Mesothelial cell of epicardium (in vitro differentiated cells): Measurements from ENCODE around the gene IGSF5. TPM values are rescaled to one million over a fixed set of nuclear protein-coding genes. Genes with fewer than 3 reads are reported as not detected.

Experiments used
- DNase-seq, 2 experiments: peaks; one replicate each; pipeline ENCODE4 v3.0.0; 2021; ENCODE audit warnings: low spot score in 2 of 2; ENCODE audit not compliant: unreplicated experiment in 2 of 2
- H3K27ac Mint-ChIP-seq: 2 replicates; pipeline ENCODE4 v1.8.0; 2021; ENCODE audit warnings: mixed read lengths
- H3K27me3 Mint-ChIP-seq: 2 replicates; pipeline ENCODE4 v1.8.0; 2021; ENCODE audit warnings: low read depth, mixed read lengths
- H3K36me3 Mint-ChIP-seq: 2 replicates; pipeline ENCODE4 v1.8.0; 2021; ENCODE audit warnings: mixed read lengths
- H3K4me1 Mint-ChIP-seq: 2 replicates; pipeline ENCODE4 v1.8.0; 2021; ENCODE audit warnings: mixed read lengths
- H3K4me3 Mint-ChIP-seq: 2 replicates; pipeline ENCODE4 v1.8.0; 2021; ENCODE audit warnings: mild to moderate bottlenecking, moderate library complexity, mixed read lengths
- H3K9me3 Mint-ChIP-seq: 2 replicates; pipeline ENCODE4 v1.8.0; 2021; ENCODE audit warnings: mixed read lengths
- total RNA-seq: library from RNA; stranded (reverse); gene quantifications from 3 replicates; pipeline ENCODE4 v1.2.1, GENCODE V29; 2021
- TF ChIP-seq, protein P1 (sequence below): fragments of 200-600 bp; sonication (generic); IDR thresholded peaks from one replicate; pipeline ENCODE4 v1.5.0; 2021; ENCODE audit warnings: antibody characterized with exemption; ENCODE audit not compliant: unreplicated experiment

IGSF5 gene
- total RNA-seq, 1 donor from 2014 or later = 2.2 TPM

- H3K4me3 Mint-ChIP-seq = no peak overlapping the region
- no peaks in the 10 kb centered on the region for H3K27me3 Mint-ChIP-seq
- DNase-seq = no peak
- H3K27ac Mint-ChIP-seq = no peak overlapping the region
- H3K36me3 Mint-ChIP-seq = peaks cover 2% of the 10 kb centered on the region
- no peaks in the 10 kb centered on the region for H3K9me3 Mint-ChIP-seq
- TF ChIP-seq, protein P1, sequence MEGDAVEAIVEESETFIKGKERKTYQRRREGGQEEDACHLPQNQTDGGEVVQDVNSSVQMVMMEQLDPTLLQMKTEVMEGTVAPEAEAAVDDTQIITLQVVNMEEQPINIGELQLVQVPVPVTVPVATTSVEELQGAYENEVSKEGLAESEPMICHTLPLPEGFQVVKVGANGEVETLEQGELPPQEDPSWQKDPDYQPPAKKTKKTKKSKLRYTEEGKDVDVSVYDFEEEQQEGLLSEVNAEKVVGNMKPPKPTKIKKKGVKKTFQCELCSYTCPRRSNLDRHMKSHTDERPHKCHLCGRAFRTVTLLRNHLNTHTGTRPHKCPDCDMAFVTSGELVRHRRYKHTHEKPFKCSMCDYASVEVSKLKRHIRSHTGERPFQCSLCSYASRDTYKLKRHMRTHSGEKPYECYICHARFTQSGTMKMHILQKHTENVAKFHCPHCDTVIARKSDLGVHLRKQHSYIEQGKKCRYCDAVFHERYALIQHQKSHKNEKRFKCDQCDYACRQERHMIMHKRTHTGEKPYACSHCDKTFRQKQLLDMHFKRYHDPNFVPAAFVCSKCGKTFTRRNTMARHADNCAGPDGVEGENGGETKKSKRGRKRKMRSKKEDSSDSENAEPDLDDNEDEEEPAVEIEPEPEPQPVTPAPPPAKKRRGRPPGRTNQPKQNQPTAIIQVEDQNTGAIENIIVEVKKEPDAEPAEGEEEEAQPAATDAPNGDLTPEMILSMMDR = no peak
- peaks cover 20% of the 10 kb centered on the region for H3K4me1 Mint-ChIP-seq
Measured at GRCh38 chr21:39842741-39843459, 97.9 kb downstream of the IGSF5 start.

DNA sequence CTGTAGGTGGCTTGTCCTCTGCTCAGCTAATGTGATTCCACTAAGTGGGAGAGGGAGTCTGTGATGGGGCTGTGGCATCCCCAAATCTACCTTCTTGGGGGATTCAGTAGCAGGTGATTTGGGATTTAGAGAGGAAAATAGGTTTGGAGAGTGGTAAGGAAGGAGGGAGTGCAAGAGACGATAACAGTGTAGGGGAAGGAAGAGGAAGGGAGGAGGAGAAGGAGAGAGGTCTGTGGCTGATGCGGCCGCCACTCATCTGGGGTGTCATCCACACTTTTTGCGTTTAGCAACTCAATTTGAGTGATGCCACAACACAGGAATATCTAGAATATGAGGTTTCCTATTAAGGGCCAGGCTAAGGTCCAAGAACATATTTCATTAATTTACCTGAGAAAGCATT, 98.5 kb downstream of the IGSF5 start:
- Mint-ChIP-seq H3K4me1 (peaks cover 26% of the 10 kb centered on the region), H3K36me3 (peaks cover 2% of the 10 kb centered on the region), H3K27me3 (no peaks in the 10 kb centered on the region), H3K27ac (no peak overlapping the region), H3K9me3 (no peaks in the 10 kb centered on the region), H3K4me3 (no peak overlapping the region)
- TF ChIP-seq, protein P1 = no peak
- no peak for DNase-seq

DNA sequence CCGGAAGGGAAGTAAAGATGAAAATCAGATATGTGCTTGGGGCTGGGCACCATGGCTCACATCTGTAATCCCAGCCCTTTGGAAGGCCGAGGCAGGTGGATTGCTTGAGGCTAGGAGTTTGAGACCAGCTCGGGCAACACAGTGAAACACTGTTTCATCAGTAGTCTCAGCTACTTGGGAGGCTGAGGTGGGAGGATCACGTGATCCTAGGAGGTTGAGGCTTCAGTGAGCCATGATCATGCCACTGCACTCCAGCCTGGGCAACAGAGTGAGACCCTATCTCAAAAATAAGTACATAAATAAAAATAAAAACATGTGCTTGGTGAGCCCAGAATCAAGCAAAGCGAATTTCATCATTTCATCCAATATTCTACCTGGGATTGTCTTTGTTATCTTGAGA, 98.9 kb downstream of the IGSF5 start:
- Mint-ChIP-seq H3K27me3 (no peaks in the 10 kb centered on the region), H3K36me3 (peaks cover 2% of the 10 kb centered on the region), H3K4me3 (no peak overlapping the region), H3K4me1 (peaks cover 29% of the 10 kb centered on the region), H3K9me3 (no peaks in the 10 kb centered on the region), H3K27ac (no peak overlapping the region)
- TF ChIP-seq, protein P1 = no peak
- no peak for DNase-seq

DNA sequence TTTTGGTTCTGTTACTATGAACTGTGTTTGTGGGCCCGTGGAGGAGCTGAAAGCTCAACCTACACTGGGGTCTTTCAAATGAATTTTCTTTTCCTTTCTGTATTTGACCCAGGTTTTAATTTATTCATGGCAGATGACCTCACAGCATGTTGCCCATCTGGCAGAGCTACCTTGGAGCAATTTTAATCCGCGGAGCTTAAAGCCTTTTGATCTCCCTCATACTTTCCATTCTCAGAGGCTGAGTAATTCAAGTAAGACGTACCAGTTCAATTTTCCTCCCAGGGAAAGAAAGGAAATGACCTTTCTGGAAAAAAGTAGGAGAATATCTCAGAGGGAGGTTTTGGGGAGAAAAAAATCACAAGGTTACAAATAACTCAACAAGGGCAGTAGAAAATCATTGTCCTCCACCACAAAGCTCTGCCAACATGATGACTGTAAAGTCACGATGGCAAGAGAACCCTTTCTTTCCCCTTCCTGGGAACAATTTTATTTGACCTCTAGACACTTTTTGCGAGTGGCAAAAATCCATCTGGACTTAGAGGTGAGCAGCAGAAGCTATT, 100.7 kb downstream of the IGSF5 start:
- no peak overlapping the region for H3K4me3 Mint-ChIP-seq
- TF ChIP-seq, protein P1 = no peak
- H3K27ac Mint-ChIP-seq = peak overlapping the region; percentile 86
- DNase-seq = no peak
- H3K4me1 Mint-ChIP-seq = peaks cover 42% of the 10 kb centered on the region
- H3K9me3 Mint-ChIP-seq = no peaks in the 10 kb centered on the region
- no peaks in the 10 kb centered on the region for H3K27me3 Mint-ChIP-seq
- H3K36me3 Mint-ChIP-seq = peaks cover 2% of the 10 kb centered on the region

DNA sequence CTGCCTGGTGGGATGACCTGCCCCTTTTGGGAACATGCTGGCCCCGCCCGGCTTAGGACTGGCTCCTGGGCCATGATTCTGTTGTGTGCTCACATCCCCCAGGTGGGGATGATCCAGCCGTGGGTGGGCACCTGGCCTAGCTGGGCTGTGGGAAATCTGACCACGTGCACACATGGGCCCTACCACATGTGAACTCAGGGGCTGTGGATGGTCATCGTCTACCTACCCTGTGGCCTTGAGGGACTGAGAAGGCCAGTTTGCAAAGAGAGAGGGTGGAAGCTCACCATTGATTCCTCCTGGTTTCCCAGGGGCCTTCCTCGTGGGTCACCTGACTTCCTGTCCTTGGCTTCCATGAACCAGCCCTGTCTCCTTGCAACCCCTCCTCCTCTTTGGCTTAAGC, 102.9 kb downstream of the IGSF5 start:
- H3K27me3 Mint-ChIP-seq = no peaks in the 10 kb centered on the region
- H3K4me3 Mint-ChIP-seq = no peak overlapping the region
- H3K27ac Mint-ChIP-seq = peak overlapping the region; percentile 56
- H3K4me1 Mint-ChIP-seq = peaks cover 35% of the 10 kb centered on the region
- DNase-seq = no peak
- H3K9me3 Mint-ChIP-seq = no peaks in the 10 kb centered on the region
- TF ChIP-seq, protein P1 = no peak
- H3K36me3 Mint-ChIP-seq = peaks cover 2% of the 10 kb centered on the region
